ENCODE results near the gene TMEM108.

TMEM108 gene

DNA sequence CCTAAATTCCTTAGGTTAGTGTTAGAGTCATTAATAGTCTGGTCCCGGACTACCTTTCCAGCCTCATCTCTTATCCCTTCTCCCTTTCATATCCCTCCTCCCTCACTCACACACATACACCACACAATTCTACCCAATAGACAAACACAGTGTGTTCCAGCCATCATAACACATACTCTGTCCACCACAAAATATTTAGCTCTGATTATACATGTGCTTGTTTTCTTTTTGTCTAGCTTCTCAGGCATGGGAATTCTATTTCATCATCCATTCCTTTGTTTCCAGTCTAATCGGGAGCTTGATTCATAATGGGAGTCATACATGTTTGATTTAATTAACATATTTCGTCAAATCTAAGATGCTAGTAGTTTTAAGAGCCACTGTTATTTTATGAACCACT lies 199.8 kb downstream of the TMEM108 start:
- no peak overlapping the region for H3K9ac ChIP-seq (ENCODE audit: insufficient read length, low read depth)
- H3K27me3 ChIP-seq (ENCODE audit: insufficient read depth, insufficient read length): no peaks in the 10 kb centered on the region
- H3K4me1 ChIP-seq (ENCODE audit: insufficient read depth, insufficient read length): no peaks in the 10 kb centered on the region
- no peaks in the 10 kb centered on the region for H3K36me3 ChIP-seq (ENCODE audit: insufficient read depth, insufficient read length, low read length)
- no peaks in the 10 kb centered on the region for H3K9me3 ChIP-seq (ENCODE audit: insufficient read depth, low read length)
- TF ChIP-seq SUZ12 (IDR thresholded peaks at IDR 0.05; ENCODE audit: extremely low read depth, insufficient read depth, insufficient read length) (no peak), ZNF274 (IDR thresholded peaks at IDR 0.05; ENCODE audit: low read depth, low read length) (no peak), YY1 (IDR thresholded peaks at IDR 0.05; ENCODE audit: insufficient read depth, insufficient read length) (no peak)
- no peak for DNase-seq (ENCODE audit: low read depth, low spot score)
- H3K4me3 ChIP-seq (ENCODE audit: insufficient read length, low read depth): no peak overlapping the region

DNA sequence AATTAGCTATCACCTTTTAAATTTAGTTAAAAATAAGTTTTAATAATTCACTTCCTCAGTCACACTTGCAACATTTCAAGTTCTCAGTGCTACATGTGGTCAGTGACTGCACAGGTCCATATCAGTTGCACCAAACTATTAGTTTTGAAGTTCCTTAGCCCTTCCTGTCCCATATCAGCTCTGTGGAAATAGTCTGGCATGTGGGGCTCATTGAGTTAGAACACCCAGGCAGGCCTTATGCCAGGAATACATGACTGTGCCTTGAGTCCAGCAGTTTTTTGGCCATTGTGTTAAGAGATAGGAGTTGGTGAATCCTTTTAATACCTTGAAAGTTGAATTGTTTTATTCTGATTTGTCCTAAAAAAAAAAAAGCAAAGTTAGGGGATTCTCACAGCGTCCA lies 207.9 kb downstream of the TMEM108 start:
- TF ChIP-seq ZNF274 (IDR thresholded peaks at IDR 0.05; ENCODE audit: low read depth, low read length) (no peak), YY1 (IDR thresholded peaks at IDR 0.05; ENCODE audit: insufficient read depth, insufficient read length) (no peak), SUZ12 (IDR thresholded peaks at IDR 0.05; ENCODE audit: extremely low read depth, insufficient read depth, insufficient read length) (no peak)
- DNase-seq (ENCODE audit: low read depth, low spot score): no peak
- no peaks in the 10 kb centered on the region for H3K4me1 ChIP-seq (ENCODE audit: insufficient read depth, insufficient read length)
- no peaks in the 10 kb centered on the region for H3K36me3 ChIP-seq (ENCODE audit: insufficient read depth, insufficient read length, low read length)
- no peaks in the 10 kb centered on the region for H3K27me3 ChIP-seq (ENCODE audit: insufficient read depth, insufficient read length)
- H3K4me3 ChIP-seq (ENCODE audit: insufficient read length, low read depth): no peak overlapping the region
- peaks cover 3% of the 10 kb centered on the region for H3K9me3 ChIP-seq (ENCODE audit: insufficient read depth, low read length)
- no peak overlapping the region for H3K9ac ChIP-seq (ENCODE audit: insufficient read length, low read depth)

DNA sequence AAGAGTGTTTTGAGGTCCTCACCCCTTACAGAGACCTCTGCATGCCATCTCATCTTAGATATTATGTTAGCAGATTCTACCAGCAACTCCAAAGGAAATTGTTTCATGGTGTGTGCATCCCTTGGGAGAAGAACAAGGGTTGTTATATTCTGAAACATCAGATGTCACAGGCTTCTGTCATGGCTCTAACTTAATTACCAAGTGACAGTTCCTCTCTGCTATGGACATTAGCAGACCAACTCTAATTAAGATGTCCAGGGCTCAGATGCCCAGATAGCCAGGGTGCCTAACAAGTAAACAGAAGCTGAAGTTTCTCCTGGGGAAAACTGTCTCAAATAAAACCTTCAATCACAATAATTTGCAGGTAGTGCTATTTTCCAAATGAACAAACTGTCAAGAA lies 208.6 kb downstream of the TMEM108 start:
- no peak for TF ChIP-seq SUZ12 (IDR thresholded peaks at IDR 0.05; ENCODE audit: extremely low read depth, insufficient read depth, insufficient read length)
- no peak for TF ChIP-seq YY1 (IDR thresholded peaks at IDR 0.05; ENCODE audit: insufficient read depth, insufficient read length)
- TF ChIP-seq ZNF274 (IDR thresholded peaks at IDR 0.05; ENCODE audit: low read depth, low read length): no peak

DNA sequence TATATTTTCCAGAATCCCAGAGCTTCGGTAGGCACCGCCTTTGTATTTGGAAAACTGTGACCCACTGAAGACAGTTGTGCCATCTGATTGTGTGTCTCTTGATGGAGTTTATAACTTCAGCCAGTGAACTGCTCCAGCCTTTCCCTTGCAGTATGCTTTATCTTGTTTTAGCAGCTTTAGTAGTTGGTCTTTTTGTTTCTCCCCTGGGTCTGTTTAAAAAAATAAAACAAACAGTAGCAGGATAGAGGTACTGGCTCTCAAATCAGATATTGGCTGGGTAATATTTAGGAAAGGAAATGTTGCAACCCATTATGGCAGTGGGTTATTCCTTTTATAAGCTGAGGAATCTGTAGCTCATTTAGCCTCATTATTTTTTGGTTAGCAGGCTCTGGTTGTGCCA lies 210.2 kb downstream of the TMEM108 start:
- Histone ChIP-seq H3K4me3 (ENCODE audit: insufficient read length, low read depth) (no peak overlapping the region), H3K4me1 (ENCODE audit: insufficient read depth, insufficient read length) (no peaks in the 10 kb centered on the region), H3K9ac (ENCODE audit: insufficient read length, low read depth) (no peak overlapping the region), H3K9me3 (ENCODE audit: insufficient read depth, low read length) (peaks cover 3% of the 10 kb centered on the region), H3K36me3 (ENCODE audit: insufficient read depth, insufficient read length, low read length) (no peaks in the 10 kb centered on the region), H3K27me3 (ENCODE audit: insufficient read depth, insufficient read length) (no peaks in the 10 kb centered on the region)
- TF ChIP-seq YY1 (IDR thresholded peaks at IDR 0.05; ENCODE audit: insufficient read depth, insufficient read length) (no peak), ZNF274 (IDR thresholded peaks at IDR 0.05; ENCODE audit: low read depth, low read length) (no peak), SUZ12 (IDR thresholded peaks at IDR 0.05; ENCODE audit: extremely low read depth, insufficient read depth, insufficient read length) (no peak)
- DNase-seq (ENCODE audit: low read depth, low spot score): no peak

More for the DNA sequence above, 208.6 kb downstream of the TMEM108 start:
- no peak overlapping the region for H3K4me3 ChIP-seq (ENCODE audit: insufficient read length, low read depth)
- no peaks in the 10 kb centered on the region for H3K4me1 ChIP-seq (ENCODE audit: insufficient read depth, insufficient read length)
- H3K27me3 ChIP-seq (ENCODE audit: insufficient read depth, insufficient read length): no peaks in the 10 kb centered on the region
- DNase-seq (ENCODE audit: low read depth, low spot score): no peak
- no peak overlapping the region for H3K9ac ChIP-seq (ENCODE audit: insufficient read length, low read depth)
- H3K36me3 ChIP-seq (ENCODE audit: insufficient read depth, insufficient read length, low read length): no peaks in the 10 kb centered on the region
- H3K9me3 ChIP-seq (ENCODE audit: insufficient read depth, low read length): peaks cover 3% of the 10 kb centered on the region

GRCh38 chr3:133249490-133249889 lies 211.3 kb downstream of the TMEM108 start:
- Histone ChIP-seq H3K9me3 (ENCODE audit: insufficient read depth, low read length) (peaks cover 3% of the 10 kb centered on the region), H3K36me3 (ENCODE audit: insufficient read depth, insufficient read length, low read length) (no peaks in the 10 kb centered on the region), H3K27me3 (ENCODE audit: insufficient read depth, insufficient read length) (no peaks in the 10 kb centered on the region), H3K9ac (ENCODE audit: insufficient read length, low read depth) (no peak overlapping the region), H3K4me3 (ENCODE audit: insufficient read length, low read depth) (no peak overlapping the region), H3K4me1 (ENCODE audit: insufficient read depth, insufficient read length) (no peaks in the 10 kb centered on the region)
- DNase-seq (ENCODE audit: low read depth, low spot score): no peak
- TF ChIP-seq SUZ12 (IDR thresholded peaks at IDR 0.05; ENCODE audit: extremely low read depth, insufficient read depth, insufficient read length) (no peak), YY1 (IDR thresholded peaks at IDR 0.05; ENCODE audit: insufficient read depth, insufficient read length) (no peak), ZNF274 (IDR thresholded peaks at IDR 0.05; ENCODE audit: low read depth, low read length) (no peak)

DNA sequence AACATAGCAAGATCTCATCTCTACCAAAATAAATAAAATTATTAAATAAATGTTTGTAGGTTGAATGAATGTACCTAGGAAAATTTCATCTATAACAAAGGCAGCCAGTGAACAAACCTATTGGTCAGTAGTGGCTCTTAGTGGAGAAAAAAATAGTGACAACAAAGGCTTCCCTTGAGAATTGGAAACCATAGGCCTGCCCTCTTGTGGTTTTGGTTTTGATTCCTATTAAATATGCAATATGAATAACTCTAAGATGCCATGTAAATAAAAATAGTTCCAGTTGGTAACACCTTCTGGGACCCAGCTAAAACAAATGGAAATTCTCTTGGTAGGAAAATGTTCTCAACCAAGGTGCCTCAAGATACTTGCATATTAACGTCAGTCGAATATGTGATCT lies 216.0 kb downstream of the TMEM108 start:
- DNase-seq (ENCODE audit: low read depth, low spot score): no peak
- Histone ChIP-seq H3K36me3 (ENCODE audit: insufficient read depth, insufficient read length, low read length) (no peaks in the 10 kb centered on the region), H3K4me1 (ENCODE audit: insufficient read depth, insufficient read length) (no peaks in the 10 kb centered on the region), H3K9me3 (ENCODE audit: insufficient read depth, low read length) (peaks cover 3% of the 10 kb centered on the region), H3K9ac (ENCODE audit: insufficient read length, low read depth) (no peak overlapping the region), H3K27me3 (ENCODE audit: insufficient read depth, insufficient read length) (no peaks in the 10 kb centered on the region), H3K4me3 (ENCODE audit: insufficient read length, low read depth) (no peak overlapping the region)
- TF ChIP-seq SUZ12 (IDR thresholded peaks at IDR 0.05; ENCODE audit: extremely low read depth, insufficient read depth, insufficient read length) (no peak), ZNF274 (IDR thresholded peaks at IDR 0.05; ENCODE audit: low read depth, low read length) (no peak), YY1 (IDR thresholded peaks at IDR 0.05; ENCODE audit: insufficient read depth, insufficient read length) (no peak)

DNA sequence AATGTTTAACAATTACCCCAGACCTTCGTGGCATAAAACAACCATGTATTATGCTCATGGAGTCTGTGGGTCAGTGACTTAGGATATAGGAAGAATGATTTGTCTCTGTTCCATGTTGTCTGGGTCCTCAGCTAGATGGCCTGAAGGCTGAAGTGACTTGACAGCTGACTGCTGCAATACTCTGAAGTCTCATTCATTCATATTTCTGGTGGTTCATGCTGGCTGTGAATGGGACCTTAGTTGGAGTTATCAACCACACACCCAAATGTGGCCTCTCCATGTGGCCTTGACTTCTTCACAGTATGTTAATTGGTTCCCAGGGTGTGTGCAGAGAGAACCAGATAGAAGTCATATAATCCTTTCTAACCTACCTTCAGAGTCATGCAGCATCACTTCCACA lies 216.5 kb downstream of the TMEM108 start:
- TF ChIP-seq ZNF274 (IDR thresholded peaks at IDR 0.05; ENCODE audit: low read depth, low read length) (no peak), YY1 (IDR thresholded peaks at IDR 0.05; ENCODE audit: insufficient read depth, insufficient read length) (no peak), SUZ12 (IDR thresholded peaks at IDR 0.05; ENCODE audit: extremely low read depth, insufficient read depth, insufficient read length) (no peak)

More for the DNA sequence above, 216.5 kb downstream of the TMEM108 start:
- H3K36me3 ChIP-seq (ENCODE audit: insufficient read depth, insufficient read length, low read length): no peaks in the 10 kb centered on the region
- H3K27me3 ChIP-seq (ENCODE audit: insufficient read depth, insufficient read length): no peaks in the 10 kb centered on the region
- no peaks in the 10 kb centered on the region for H3K4me1 ChIP-seq (ENCODE audit: insufficient read depth, insufficient read length)
- H3K4me3 ChIP-seq (ENCODE audit: insufficient read length, low read depth): no peak overlapping the region
- H3K9me3 ChIP-seq (ENCODE audit: insufficient read depth, low read length): no peaks in the 10 kb centered on the region
- H3K9ac ChIP-seq (ENCODE audit: insufficient read length, low read depth): no peak overlapping the region
- DNase-seq (ENCODE audit: low read depth, low spot score): no peak

Data from NT2/D1 (cell line).